Activated CD8-positive, alpha-beta memory T cell treated with anti-CD3 and anti-CD28 coated beads, Interleukin-2, amount 10 ng/mL, durations not matched to agents 7 days and 5 days (primary cell): Measurements from ENCODE around the gene CENPT. TPM values are rescaled to one million over a fixed set of nuclear protein-coding genes. Genes with fewer than 3 reads are reported as not detected.
A peak's percentile ranks its signal among the peaks of the same experiment; 100 is the strongest.
"Not testable (repeated sequence)": the region's sequence is repeated elsewhere in the genome, so short reads cannot be mapped to it uniquely, and the experiment has no call there.

ENCODE experiments used
- ATAC-seq: fragments of 150-1000 bp; cut with Tn5 transposase; one replicate; pipeline ENCODE4 v1.10.0; 2021; ENCODE audit warnings: moderate library complexity
- CTCF ChIA-PET: fragments of 350-600 bp; sonication (Branson Sonifier 250); formaldehyde crosslinking; loops from one replicate; lab custom pipeline; 2021; ENCODE audit warnings: antibody characterized with exemption; lab: Charles Lee
- DNase-seq: peaks from one replicate; pipeline ENCODE4 v3.0.0-alpha.2; 2020
- H3K27ac Mint-ChIP-seq: one replicate; pipeline ENCODE4 v1.8.0; 2021; ENCODE audit warnings: mild to moderate bottlenecking, mixed read lengths
- H3K27me3 Mint-ChIP-seq: one replicate; pipeline ENCODE4 v1.8.0; 2021; ENCODE audit warnings: mixed read lengths
- H3K36me3 Mint-ChIP-seq: one replicate; pipeline ENCODE4 v1.8.0; 2021; ENCODE audit warnings: mild to moderate bottlenecking, mixed read lengths
- H3K4me1 Mint-ChIP-seq: one replicate; pipeline ENCODE4 v1.8.0; 2021; ENCODE audit warnings: mixed read lengths
- H3K4me3 Mint-ChIP-seq: one replicate; pipeline ENCODE4 v1.8.0; 2021; ENCODE audit warnings: mild to moderate bottlenecking, moderate library complexity, mixed read lengths
- H3K9me3 Mint-ChIP-seq: one replicate; pipeline ENCODE4 v1.8.0; 2022; ENCODE audit warnings: low read depth, mixed read lengths
- total RNA-seq, 2 experiments: library from RNA; stranded (reverse); gene quantifications; one replicate each; pipeline ENCODE4 v1.2.3, GENCODE V29; 2021

Gene CENPT
- total RNA-seq, 2 experiments from 2014 or later: 61.8 to 69.3 TPM

DNA sequence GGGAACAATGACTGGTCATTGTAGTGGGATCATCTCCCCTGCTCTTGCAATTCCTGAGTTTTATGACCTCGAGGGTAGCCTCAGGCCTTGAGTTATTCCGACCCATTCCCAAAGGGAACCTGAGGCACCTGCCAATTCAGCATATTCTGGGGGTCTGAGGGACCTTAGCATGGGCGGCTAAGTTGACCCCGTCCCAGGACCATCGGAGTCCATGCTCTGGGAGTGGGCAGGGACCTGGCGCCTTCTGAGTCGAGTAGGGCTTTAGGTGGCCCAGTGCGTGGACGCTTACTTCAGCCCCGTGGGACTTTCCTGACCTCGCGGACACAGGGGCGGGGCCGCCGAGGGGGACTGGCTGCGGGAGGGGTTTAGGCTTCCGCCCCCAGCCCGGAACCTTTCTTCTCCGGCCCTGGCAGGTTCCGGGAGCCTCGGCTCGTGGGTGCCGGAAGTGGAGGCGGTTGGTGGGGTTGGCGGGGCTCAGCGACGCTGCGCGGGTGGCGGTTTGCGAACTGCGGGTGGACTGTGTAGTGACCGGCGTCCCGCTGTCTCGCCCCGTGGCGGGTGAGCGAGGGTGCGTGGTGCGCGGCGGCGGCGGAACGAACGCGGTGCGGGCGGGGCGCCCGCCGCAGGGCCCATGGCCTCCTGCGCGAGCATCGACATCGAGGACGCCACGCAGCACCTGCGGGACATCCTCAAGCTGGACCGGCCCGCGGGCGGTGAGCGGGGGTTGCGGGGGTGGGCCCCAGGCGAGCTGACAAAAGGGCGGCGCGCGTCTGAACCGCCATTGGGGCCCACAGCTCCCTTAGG lies 25.3 kb upstream of the CENPT start, which contains the start of gene EDC4:
Gene EDC4, plus strand, starts transcription at position 422 of the 804 bp plus-strand sequence. Its CDS starts 210 bp downstream, at position 632.
- Mint-ChIP-seq H3K4me1 (peaks cover 31% of the 10 kb centered on the region), H3K9me3 (no peaks in the 10 kb centered on the region), H3K27ac (peak within 1 kb of the TSS; percentile 90), H3K36me3 (peaks cover 27% of the 10 kb centered on the region), H3K27me3 (no peaks in the 10 kb centered on the region), H3K4me3 (peak within 1 kb of the TSS; percentile 80)
- ATAC-seq (peak; percentile 90), DNase-seq (peak; percentile 91)
- CTCF ChIA-PET: interaction anchor here (0.6 to 3.2 kb wide), 10 partner anchors 9 to 352 kb away, joined by 3 to 27 read pairs (median 6); partner anchors contain the start of genes DDX28, DUS2 and NRN1L

DNA sequence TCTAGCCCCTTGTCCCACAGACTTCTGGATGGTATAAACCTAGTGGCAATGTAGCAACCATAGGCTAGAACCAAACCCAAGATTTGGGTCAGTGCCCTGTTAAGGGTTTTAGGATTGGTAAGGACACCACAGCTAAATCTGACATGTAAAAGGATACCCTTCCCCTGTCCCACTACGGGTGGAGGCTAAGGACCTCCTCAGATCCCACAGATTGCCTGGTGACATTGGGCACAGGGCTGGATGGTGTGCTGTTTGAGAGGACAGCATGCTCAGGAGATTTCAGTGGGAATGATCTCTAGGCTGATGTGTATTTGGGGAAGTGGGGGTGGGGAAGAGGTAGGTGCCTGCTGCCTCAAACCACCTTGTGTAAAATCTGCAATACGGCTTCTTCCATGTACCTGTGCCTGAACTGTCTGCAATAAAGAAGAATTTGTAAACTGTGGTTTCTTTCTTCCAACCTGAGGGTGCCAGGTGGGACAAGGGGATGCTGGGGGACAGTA lies 24.7 kb upstream of the CENPT start:
- H3K4me3 Mint-ChIP-seq: peak overlapping the region; percentile 80
- ATAC-seq (no peak), DNase-seq (no peak)
- H3K27ac Mint-ChIP-seq: peak overlapping the region; percentile 83
- H3K36me3 Mint-ChIP-seq: peaks cover 22% of the 10 kb centered on the region
- CTCF ChIA-PET: interaction anchor here (0.8 to 2.3 kb wide), 6 partner anchors 9 to 351 kb away, joined by 3 to 17 read pairs (median 4); partner anchors contain the start of gene NRN1L
- H3K9me3 Mint-ChIP-seq: no peaks in the 10 kb centered on the region
- no peaks in the 10 kb centered on the region for H3K27me3 Mint-ChIP-seq
- H3K4me1 Mint-ChIP-seq: peaks cover 31% of the 10 kb centered on the region

DNA sequence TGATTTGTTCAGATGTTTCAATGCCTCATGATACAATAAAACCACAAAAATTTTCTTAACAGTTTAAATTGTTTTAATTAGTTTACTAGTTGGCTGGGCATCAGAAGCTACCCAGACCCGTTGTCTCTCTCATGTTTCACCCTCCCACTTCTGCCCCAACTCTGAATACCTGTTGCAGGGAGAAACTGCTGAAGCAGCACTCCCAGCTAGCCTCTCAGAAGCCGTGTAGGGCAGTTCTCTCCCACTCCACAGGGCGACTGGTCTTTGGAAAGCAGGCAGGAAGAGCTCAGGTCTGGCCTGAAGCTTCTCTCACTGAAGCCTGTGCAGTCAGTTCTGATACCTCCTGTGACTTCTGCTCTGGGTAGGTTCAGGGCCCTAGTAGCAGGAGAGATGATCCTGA lies 23.8 kb upstream of the CENPT start:
- ATAC-seq (no peak), DNase-seq (no peak)
- H3K4me1 Mint-ChIP-seq: peaks cover 31% of the 10 kb centered on the region
- no peaks in the 10 kb centered on the region for H3K27me3 Mint-ChIP-seq
- H3K4me3 Mint-ChIP-seq: no peak overlapping the region
- H3K27ac Mint-ChIP-seq: no peak overlapping the region
- H3K36me3 Mint-ChIP-seq: peaks cover 22% of the 10 kb centered on the region
- CTCF ChIA-PET: interaction anchor here (0.6 to 2.3 kb wide), 8 partner anchors 8 to 350 kb away, joined by 3 to 17 read pairs (median 3); partner anchors contain the start of gene NRN1L
- H3K9me3 Mint-ChIP-seq: no peaks in the 10 kb centered on the region

DNA sequence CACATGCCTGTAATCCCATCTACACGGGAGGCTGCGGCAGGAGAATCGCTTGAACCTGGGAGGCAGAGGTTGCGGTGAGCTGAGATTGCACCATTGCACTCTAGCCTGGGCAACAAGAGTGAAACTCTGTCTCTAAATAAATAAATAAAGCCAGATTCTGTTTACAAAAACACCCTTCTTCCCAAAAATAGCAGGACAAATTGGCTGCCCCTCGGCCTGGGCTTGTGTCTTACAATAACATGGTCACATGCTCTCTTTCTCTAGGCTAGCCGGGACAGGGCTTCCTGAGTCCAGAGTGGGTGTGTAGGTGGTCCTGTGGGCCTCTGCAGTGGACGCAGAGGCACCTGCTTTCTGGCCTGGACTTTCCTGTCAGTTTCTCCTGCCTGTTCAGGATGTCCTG lies 22.2 kb upstream of the CENPT start:
- H3K36me3 Mint-ChIP-seq: peaks cover 21% of the 10 kb centered on the region
- peaks cover 16% of the 10 kb centered on the region for H3K4me1 Mint-ChIP-seq
- H3K27me3 Mint-ChIP-seq: no peaks in the 10 kb centered on the region
- CTCF ChIA-PET: no interaction called here
- ATAC-seq (no peak), DNase-seq (no peak)
- no peaks in the 10 kb centered on the region for H3K9me3 Mint-ChIP-seq
- peak overlapping the region; percentile 41 for H3K27ac Mint-ChIP-seq
- H3K4me3 Mint-ChIP-seq: no peak overlapping the region

DNA sequence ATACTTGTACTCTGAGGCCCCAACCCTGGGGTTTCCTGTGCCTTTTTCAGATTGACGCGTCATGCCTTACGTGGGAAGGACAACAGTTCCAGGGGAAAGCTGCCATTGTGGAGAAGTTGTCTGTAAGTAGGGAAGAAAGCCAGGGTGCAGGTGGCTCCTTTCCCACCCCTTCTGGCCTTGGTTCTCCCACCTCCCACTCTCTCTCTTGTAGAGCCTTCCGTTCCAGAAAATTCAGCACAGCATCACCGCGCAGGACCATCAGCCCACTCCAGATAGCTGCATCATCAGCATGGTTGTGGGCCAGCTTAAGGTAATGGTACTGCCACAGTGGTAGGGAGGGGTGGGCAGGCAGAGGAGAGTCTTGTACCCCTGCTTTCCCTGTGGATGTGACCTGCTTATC lies 20.8 kb upstream of the CENPT start:
- Mint-ChIP-seq H3K27ac (no peak overlapping the region), H3K9me3 (no peaks in the 10 kb centered on the region), H3K36me3 (peaks cover 21% of the 10 kb centered on the region)

DNA sequence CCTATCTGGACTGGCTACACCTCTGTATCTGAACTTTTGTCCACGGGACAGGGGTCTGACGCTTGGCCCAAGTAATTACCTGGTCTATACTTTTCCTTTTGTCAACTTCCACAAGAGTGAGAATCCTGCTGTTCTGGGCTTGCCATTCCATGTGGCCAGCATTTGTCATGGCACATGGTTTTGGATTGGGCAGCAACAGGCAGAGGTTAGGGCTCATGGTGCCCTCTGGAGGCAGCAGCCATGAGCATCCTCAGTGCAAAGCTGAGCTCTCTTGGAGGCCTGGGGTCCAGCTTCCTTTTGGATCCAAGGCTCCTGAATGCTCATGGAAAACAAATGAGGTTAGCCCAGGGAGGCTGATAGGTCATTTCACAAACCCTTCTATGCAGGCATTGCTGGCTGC lies 17.8 kb upstream of the CENPT start:
- Mint-ChIP-seq H3K9me3 (no peaks in the 10 kb centered on the region), H3K4me1 (peaks cover 5% of the 10 kb centered on the region), H3K36me3 (peaks cover 20% of the 10 kb centered on the region), H3K27ac (peak overlapping the region; percentile 56), H3K27me3 (no peaks in the 10 kb centered on the region), H3K4me3 (no peak overlapping the region)
- no peak for DNase-seq
- CTCF ChIA-PET: interaction anchor here (0.9 to 7.6 kb wide), 8 partner anchors 12 to 344 kb away, joined by 3 to 71 read pairs (median 4); no protein-coding TSS in a partner anchor
- ATAC-seq: peak; percentile 54

More for the DNA sequence above, 20.8 kb upstream of the CENPT start:
- no peak overlapping the region for H3K4me3 Mint-ChIP-seq
- ATAC-seq: no peak
- no peak for DNase-seq
- H3K27me3 Mint-ChIP-seq: no peaks in the 10 kb centered on the region
- H3K4me1 Mint-ChIP-seq: peaks cover 5% of the 10 kb centered on the region
- CTCF ChIA-PET: interaction anchor here (1.3 to 1.5 kb wide), 2 partner anchors 16 to 52 kb away, joined by 5 to 7 read pairs; no protein-coding TSS in a partner anchor

DNA sequence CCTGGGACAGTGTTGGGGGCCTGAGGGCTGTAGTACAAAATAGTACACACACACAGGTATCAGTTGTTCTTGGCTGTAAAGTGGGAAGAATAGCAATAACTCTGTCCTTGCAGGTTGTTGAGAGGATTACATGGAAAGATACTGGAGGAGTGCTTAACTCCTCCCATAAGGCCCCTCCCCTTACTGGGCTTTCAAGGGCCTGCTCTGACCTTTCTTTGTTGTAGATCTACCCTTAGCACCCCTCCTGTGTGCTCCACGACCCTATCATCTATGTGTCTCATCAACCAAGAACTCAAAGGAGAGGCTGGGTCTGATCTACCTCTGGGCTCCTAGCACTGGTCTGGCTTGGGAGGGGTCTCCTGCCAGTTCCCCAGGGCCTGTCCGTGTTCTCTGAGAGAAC lies 17.1 kb upstream of the CENPT start:
- CTCF ChIA-PET: interaction anchor here (1.0 to 7.6 kb wide), 5 partner anchors 11 to 344 kb away, joined by 3 to 71 read pairs (median 5); no protein-coding TSS in a partner anchor
- H3K4me1 Mint-ChIP-seq: peaks cover 5% of the 10 kb centered on the region
- no peaks in the 10 kb centered on the region for H3K9me3 Mint-ChIP-seq
- H3K4me3 Mint-ChIP-seq: no peak overlapping the region
- ATAC-seq (no peak), DNase-seq (no peak)
- H3K36me3 Mint-ChIP-seq: peaks cover 18% of the 10 kb centered on the region
- H3K27ac Mint-ChIP-seq: no peak overlapping the region
- H3K27me3 Mint-ChIP-seq: no peaks in the 10 kb centered on the region

DNA sequence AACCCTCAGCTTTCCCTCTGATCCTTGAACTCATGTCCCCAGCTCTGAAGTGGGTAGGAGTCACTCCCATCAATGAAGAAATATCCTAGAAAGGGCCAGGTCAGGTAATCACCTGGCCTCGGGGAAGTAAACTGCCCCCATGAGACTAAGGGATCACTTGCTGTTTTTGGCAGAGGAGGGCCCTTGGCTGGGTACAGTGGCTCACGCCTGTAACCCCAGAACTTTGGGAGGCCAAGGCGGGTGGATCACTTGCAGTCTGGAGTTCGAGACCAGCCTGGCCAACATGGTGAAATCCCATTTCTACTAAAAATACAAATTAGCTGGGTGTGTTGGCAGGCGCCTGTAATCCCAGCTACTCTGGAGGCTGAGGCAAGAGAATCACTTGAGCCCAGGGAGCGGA lies 16.6 kb upstream of the CENPT start:
- not testable (repeated sequence) for H3K27ac Mint-ChIP-seq, H3K4me1 Mint-ChIP-seq, DNase-seq, H3K27me3 Mint-ChIP-seq, H3K9me3 Mint-ChIP-seq, H3K4me3 Mint-ChIP-seq, ATAC-seq
- CTCF ChIA-PET: interaction anchor here (1.0 to 7.6 kb wide), 4 partner anchors 22 to 191 kb away, joined by 3 to 71 read pairs (median 4); no protein-coding TSS in a partner anchor
- peaks cover 18% of the 10 kb centered on the region for H3K36me3 Mint-ChIP-seq

DNA sequence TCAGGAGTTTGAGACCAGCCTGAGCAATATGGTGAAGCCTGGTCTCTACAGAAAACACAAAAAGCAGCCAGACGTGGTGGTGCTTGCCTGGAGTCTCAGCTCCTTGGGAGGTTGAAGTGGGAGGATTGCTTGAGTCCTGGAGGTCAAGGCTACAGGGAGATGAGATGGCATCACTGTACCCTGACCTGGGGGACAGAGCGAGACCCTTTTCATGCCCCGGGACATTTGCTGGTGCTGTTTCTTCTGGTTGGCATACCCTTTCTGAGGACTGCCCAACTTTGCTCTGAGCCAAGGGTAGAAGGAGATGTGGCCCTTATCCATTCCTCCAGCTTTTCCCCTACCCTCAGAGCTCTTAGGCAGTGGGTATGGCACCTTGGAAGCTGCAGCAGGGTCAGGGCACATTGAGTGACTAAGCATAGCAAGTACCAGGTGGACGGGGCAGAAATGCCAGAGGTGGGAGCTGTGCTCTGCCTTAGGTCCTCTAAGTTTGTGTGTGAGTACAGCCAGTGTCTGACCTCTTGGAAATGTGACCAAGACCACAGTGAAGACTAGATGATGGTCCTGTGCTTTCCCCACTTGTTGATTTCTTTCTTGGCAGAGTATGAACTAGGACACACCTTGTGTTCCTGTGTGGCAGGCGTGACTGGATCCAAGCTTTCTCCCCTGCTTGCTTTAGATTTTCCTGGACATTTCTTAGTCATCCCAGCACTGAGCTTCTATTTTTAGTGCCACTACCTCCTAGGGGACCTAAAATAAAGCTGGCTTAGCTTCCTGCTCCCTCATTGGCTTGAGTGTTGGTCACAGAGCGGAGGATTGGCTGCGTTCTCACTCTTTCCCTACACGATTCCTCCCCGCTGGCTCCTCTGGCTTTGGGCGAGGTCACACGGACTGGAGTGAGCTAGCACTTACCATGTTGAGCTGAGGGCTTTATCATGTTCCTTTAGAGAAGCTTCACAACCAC lies 15.4 kb upstream of the CENPT start:
- no peak for ATAC-seq
- Mint-ChIP-seq H3K4me1 (peaks cover 8% of the 10 kb centered on the region), H3K9me3 (no peaks in the 10 kb centered on the region), H3K27me3 (no peaks in the 10 kb centered on the region), H3K27ac (peak overlapping the region; percentile 46), H3K36me3 (peaks cover 19% of the 10 kb centered on the region), H3K4me3 (no peak overlapping the region)
- DNase-seq: no peak
- CTCF ChIA-PET: interaction anchor here (1.3 to 7.6 kb wide), 5 partner anchors 9 to 190 kb away, joined by 3 to 71 read pairs (median 4); no protein-coding TSS in a partner anchor

DNA sequence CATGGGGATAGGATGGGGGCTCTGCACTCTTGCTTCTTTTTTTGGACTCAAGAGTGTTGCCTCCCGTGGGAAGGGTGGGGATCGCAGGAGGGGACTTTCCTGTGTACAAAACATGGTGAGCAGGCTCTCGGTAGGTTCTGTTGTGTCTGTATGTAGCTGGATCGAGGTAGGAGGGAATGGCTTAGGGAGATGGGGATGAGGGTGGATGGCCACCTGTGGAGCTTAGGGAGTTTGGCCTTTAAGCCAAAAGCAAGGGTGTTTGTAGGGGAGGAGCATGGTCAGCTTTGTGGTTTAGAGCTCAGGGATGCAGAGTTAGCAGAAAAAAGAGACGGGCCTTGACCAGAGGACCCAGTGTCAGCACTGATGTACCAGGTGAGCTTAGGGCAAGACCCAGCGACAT lies 14.4 kb upstream of the CENPT start:
- no peak for DNase-seq
- Mint-ChIP-seq H3K27me3 (no peaks in the 10 kb centered on the region), H3K4me3 (no peak overlapping the region), H3K27ac (no peak overlapping the region), H3K9me3 (no peaks in the 10 kb centered on the region), H3K4me1 (peaks cover 14% of the 10 kb centered on the region), H3K36me3 (peaks cover 16% of the 10 kb centered on the region)
- CTCF ChIA-PET: interaction anchor here (0.6 to 7.6 kb wide), 3 partner anchors 22 to 160 kb away, joined by 3 to 71 read pairs (median 7); no protein-coding TSS in a partner anchor
- no peak for ATAC-seq

DNA sequence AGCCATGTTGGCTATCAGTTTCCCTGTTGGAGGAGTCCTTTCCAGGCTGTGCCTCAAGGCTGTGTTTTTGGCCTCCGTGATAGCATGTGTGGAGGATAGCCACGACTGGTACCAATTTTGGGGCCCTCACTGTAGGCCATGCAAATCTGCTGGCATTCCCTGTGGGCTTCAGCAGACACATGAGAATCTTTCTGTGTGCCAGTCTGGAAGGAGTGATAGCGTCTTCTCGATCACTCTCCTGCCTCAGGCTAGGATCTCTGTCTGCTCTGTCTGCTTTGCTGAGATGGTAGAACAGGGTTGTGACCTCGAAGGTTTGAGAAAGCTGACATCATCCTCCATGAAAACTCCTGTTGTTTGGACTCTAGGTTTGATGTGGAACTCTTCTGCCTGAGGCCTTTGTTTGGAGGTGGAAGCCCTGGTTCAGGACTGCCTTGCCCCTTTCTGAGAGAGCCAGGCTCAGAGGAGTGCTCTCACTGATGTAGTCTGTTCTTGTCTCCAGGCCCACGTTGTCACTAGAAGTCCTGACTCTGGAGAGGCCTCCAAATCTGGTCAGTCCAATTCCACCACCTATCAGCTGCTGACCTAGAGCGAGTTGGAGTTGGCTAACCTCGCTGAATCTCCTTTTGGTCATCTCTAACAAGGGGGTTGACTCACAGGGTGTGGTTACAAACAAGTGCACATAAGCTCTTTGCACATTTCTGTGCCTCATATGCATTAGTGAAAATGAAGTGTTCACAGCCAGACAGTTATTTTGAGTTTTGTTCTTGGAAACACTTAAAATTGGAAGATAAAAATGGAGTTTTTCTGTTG lies 13.3 kb upstream of the CENPT start:
- DNase-seq (no peak), ATAC-seq (no peak)
- Mint-ChIP-seq H3K4me3 (no peak overlapping the region), H3K9me3 (no peaks in the 10 kb centered on the region), H3K27ac (no peak overlapping the region), H3K27me3 (no peaks in the 10 kb centered on the region), H3K36me3 (peaks cover 13% of the 10 kb centered on the region), H3K4me1 (peaks cover 15% of the 10 kb centered on the region)
- CTCF ChIA-PET: interaction anchor here (1.4 to 7.6 kb wide), 3 partner anchors 13 to 45 kb away, joined by 3 to 71 read pairs (median 14); no protein-coding TSS in a partner anchor

DNA sequence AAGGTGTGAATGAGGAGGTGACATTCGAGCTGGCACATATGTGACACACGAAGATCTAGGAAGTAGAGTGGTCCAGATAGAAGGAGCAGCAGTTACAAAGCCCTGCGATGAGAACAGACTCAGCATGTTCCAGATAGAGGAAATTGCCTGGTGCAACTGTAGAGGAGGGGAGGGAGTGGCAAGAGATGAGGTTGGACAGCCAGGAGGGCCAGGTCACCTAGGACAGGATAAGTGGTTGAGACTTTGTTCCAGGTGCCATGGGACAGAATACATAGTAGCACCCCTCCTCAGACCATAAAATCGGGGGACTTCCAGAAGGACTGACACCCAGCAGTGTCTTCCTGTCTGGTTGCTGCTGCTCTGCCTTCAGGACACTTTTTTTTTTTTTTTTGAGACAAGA lies 11.0 kb upstream of the CENPT start:
- Mint-ChIP-seq H3K9me3 (no peaks in the 10 kb centered on the region), H3K36me3 (peaks cover 12% of the 10 kb centered on the region), H3K27me3 (no peaks in the 10 kb centered on the region), H3K4me3 (no peak overlapping the region), H3K27ac (peak overlapping the region; percentile 66), H3K4me1 (peaks cover 19% of the 10 kb centered on the region)
- DNase-seq (no peak), ATAC-seq (no peak)
- CTCF ChIA-PET: interaction anchor here (0.7 to 3.6 kb wide), 3 partner anchors 8 to 672 kb away, joined by 3 to 14 read pairs (median 3); no protein-coding TSS in a partner anchor
